GM19193 (cell line): ENCODE measurements around the gene CSNK2A3.
"Not testable (repeated sequence)": the region's sequence is repeated elsewhere in the genome, so short reads cannot be mapped to it uniquely, and the experiment has no call there.

Source experiments
- POLR2A ChIP-seq: IDR thresholded peaks from 4 replicates; pipeline ENCODE4 v1.6.1; 2011; ENCODE audit not compliant: insufficient read depth, insufficient read length; ENCODE audit errors: extremely low read depth

The CSNK2A3 gene

GRCh38 chr11:11352878-11353277, at the start of gene CSNK2A3:
TSS of gene CSNK2A3 (minus strand) at chr11:11353250. CDS start at chr11:11353119, 131 bp downstream.
- TF ChIP-seq POLR2A: not testable (repeated sequence)

- no peak for TF ChIP-seq POLR2A
These were observed 49.0 kb upstream of the CSNK2A3 start for GRCh38 chr11:11401960-11402535.

GRCh38 chr11:11400635-11401232, 47.7 kb upstream of the CSNK2A3 start:
- TF ChIP-seq POLR2A: no peak

- TF ChIP-seq POLR2A: no peak
These were observed 47.1 kb upstream of the CSNK2A3 start for GRCh38 chr11:11400121-11400520.

- no peak for TF ChIP-seq POLR2A
These were observed 44.7 kb upstream of the CSNK2A3 start for GRCh38 chr11:11397781-11398180.

GRCh38 chr11:11397036-11397415, 44.0 kb upstream of the CSNK2A3 start:
- no peak for TF ChIP-seq POLR2A

- TF ChIP-seq POLR2A: no peak
These were observed 43.4 kb upstream of the CSNK2A3 start for GRCh38 chr11:11396301-11397035.

GRCh38 chr11:11395126-11395525, 42.1 kb upstream of the CSNK2A3 start:
- no peak for TF ChIP-seq POLR2A

GRCh38 chr11:11394241-11394640, 41.2 kb upstream of the CSNK2A3 start:
- TF ChIP-seq POLR2A: no peak

GRCh38 chr11:11391796-11392463, 38.9 kb upstream of the CSNK2A3 start:
- no peak for TF ChIP-seq POLR2A

- TF ChIP-seq POLR2A: no peak
These were observed 38.1 kb upstream of the CSNK2A3 start for GRCh38 chr11:11391169-11391568.

- TF ChIP-seq POLR2A: no peak
These were observed 37.2 kb upstream of the CSNK2A3 start for GRCh38 chr11:11390068-11390771.

GRCh38 chr11:11389238-11389637, 36.2 kb upstream of the CSNK2A3 start:
- no peak for TF ChIP-seq POLR2A

- no peak for TF ChIP-seq POLR2A
These were observed 34.7 kb upstream of the CSNK2A3 start for GRCh38 chr11:11387622-11388305.
